ENCODE results near the gene ZNF593. TPM values are rescaled to one million over a fixed set of nuclear protein-coding genes. Genes with fewer than 3 reads are reported as not detected.

The ZNF593 gene
- total RNA-seq, 1 experiment from 2014 or later, result 62.3 TPM

GRCh38 chr1:26169198-26169554 lies 532 bp upstream of the ZNF593 start:
- TF ChIP-seq EZH2 (IDR thresholded peaks at IDR 0.05; ENCODE audit: borderline replicate concordance, low read depth, low read length, poor library complexity, severe bottlenecking), result no peak
- no TSS peak for BruUV-seq (replicated peaks)
- Histone ChIP-seq H3K4me3 (ENCODE audit: low read depth, low read length, poor library complexity, severe bottlenecking) (peak overlapping the region; percentile 91), H3K9me3 (ENCODE audit: low read depth, low read length, poor library complexity, severe bottlenecking) (no peaks in the 10 kb centered on the region), H3K27me3 (replicated peaks; ENCODE audit: insufficient read depth, low read depth, low read length, poor library complexity) (no peaks in the 10 kb centered on the region), H3K36me3 (ENCODE audit: insufficient read depth, low read length, poor library complexity, severe bottlenecking) (peaks cover 4% of the 10 kb centered on the region), H3K4me1 (ENCODE audit: insufficient read depth, low read length, poor library complexity, severe bottlenecking) (peaks cover 22% of the 10 kb centered on the region), H3K27ac (ENCODE audit: low read depth, low read length, poor library complexity, severe bottlenecking) (no peak overlapping the region)
- ChIA-PET POLR2A (ENCODE audit: low non-redundant PET) (interaction anchor here (0.6 kb wide), 1 partner anchor 106 kb away, joined by 5 read pairs; no protein-coding TSS in a partner anchor), CTCF (interaction anchor here (0.6 to 1.6 kb wide), 5 partner anchors 13 to 152 kb away, joined by 4 to 11 read pairs (median 5); partner anchors contain the start of gene CEP85)
- intact Hi-C loops (cut with micrococcal nuclease; ENCODE audit: unreplicated experiment), result loop anchor here (5.0 kb wide), 1 partner anchor 153 kb away; no protein-coding TSS in a partner anchor
- no peak for DNase-seq (ENCODE audit: low spot score)

DNA sequence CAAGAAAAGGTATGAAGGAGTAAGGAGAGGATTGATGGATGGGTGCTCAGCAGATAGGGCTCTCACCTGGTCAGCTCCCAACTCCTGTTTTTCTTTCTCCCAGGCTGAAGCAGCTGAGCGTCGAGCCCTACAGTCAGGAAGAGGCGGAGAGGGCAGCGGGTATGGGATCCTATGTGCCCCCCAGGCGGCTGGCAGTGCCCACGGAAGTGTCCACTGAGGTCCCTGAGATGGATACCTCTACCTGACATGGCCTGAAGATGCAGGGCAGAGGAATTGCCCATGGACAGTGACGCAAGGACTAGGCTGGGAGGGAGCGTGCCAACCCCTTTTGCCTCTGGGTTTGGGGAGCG lies 739 bp downstream of the ZNF593 start:
- Histone ChIP-seq H3K4me1 (ENCODE audit: insufficient read depth, low read length, poor library complexity, severe bottlenecking) (peaks cover 17% of the 10 kb centered on the region), H3K27ac (ENCODE audit: low read depth, low read length, poor library complexity, severe bottlenecking) (peak overlapping the region; percentile 94), H3K9me3 (ENCODE audit: low read depth, low read length, poor library complexity, severe bottlenecking) (no peaks in the 10 kb centered on the region), H3K36me3 (ENCODE audit: insufficient read depth, low read length, poor library complexity, severe bottlenecking) (peaks cover 4% of the 10 kb centered on the region), H3K27me3 (replicated peaks; ENCODE audit: insufficient read depth, low read depth, low read length, poor library complexity) (no peaks in the 10 kb centered on the region), H3K4me3 (ENCODE audit: low read depth, low read length, poor library complexity, severe bottlenecking) (peak overlapping the region; percentile 91)
- CTCF ChIA-PET, result interaction anchor here (1.2 to 1.6 kb wide), 2 partner anchors 14 to 25 kb away, joined by 5 to 6 read pairs; no protein-coding TSS in a partner anchor
- TSS peak; percentile 88 for BruUV-seq (replicated peaks)
- intact Hi-C loops (cut with micrococcal nuclease; ENCODE audit: unreplicated experiment), result no loop called here
- no peak for TF ChIP-seq EZH2 (IDR thresholded peaks at IDR 0.05; ENCODE audit: borderline replicate concordance, low read depth, low read length, poor library complexity, severe bottlenecking)
- no peak for TF ChIP-seq CTCF (conservative IDR thresholded peaks at IDR 0.05; ENCODE audit: low read depth, low read length)
- POLR2A ChIA-PET (ENCODE audit: low non-redundant PET), result no interaction called here
- DNase-seq (ENCODE audit: low spot score), result no peak

- no peak for DNase-seq (ENCODE audit: low spot score)
- Histone ChIP-seq H3K27ac (ENCODE audit: low read depth, low read length, poor library complexity, severe bottlenecking) (peak within 1 kb of the TSS; percentile 94), H3K4me3 (ENCODE audit: low read depth, low read length, poor library complexity, severe bottlenecking) (peak within 1 kb of the TSS; percentile 91), H3K27me3 (replicated peaks; ENCODE audit: insufficient read depth, low read depth, low read length, poor library complexity) (no peaks in the 10 kb centered on the region), H3K4me1 (ENCODE audit: insufficient read depth, low read length, poor library complexity, severe bottlenecking) (peaks cover 17% of the 10 kb centered on the region), H3K9me3 (ENCODE audit: low read depth, low read length, poor library complexity, severe bottlenecking) (no peaks in the 10 kb centered on the region), H3K36me3 (ENCODE audit: insufficient read depth, low read length, poor library complexity, severe bottlenecking) (peaks cover 4% of the 10 kb centered on the region)
- no TSS peak for BruUV-seq (replicated peaks)
- ChIA-PET POLR2A (ENCODE audit: low non-redundant PET) (no interaction called here), CTCF (no interaction called here)
- intact Hi-C loops (cut with micrococcal nuclease; ENCODE audit: unreplicated experiment), result no loop called here
- TF ChIP-seq CTCF (conservative IDR thresholded peaks at IDR 0.05; ENCODE audit: low read depth, low read length) (no peak), EZH2 (IDR thresholded peaks at IDR 0.05; ENCODE audit: borderline replicate concordance, low read depth, low read length, poor library complexity, severe bottlenecking) (no peak)
Observed at GRCh38 chr1:26171084-26172072, 1.7 kb downstream of the ZNF593 start, which contains the start of gene ZNF593OS. TSS of gene ZNF593OS (minus strand) at chr1:26171832. CDS start at chr1:26171661, 171 bp downstream.

Data from A673 (cell line).